ENCODE results near the gene STK17A. TPM values are rescaled to one million over a fixed set of nuclear protein-coding genes. Genes with fewer than 3 reads are reported as not detected.

Gene STK17A
- total RNA-seq, 2 donors from 2014 or later: 15.6 to 18.4 TPM

GRCh38 chr7:43624156-43624555 is 41.2 kb downstream of the STK17A start:
- no peaks in the 10 kb centered on the region for H3K27me3 Mint-ChIP-seq (ENCODE audit: insufficient read depth)
- H3K9ac ChIP-seq (ENCODE audit: extremely low read depth, low read length, poor library complexity, severe bottlenecking): no peak overlapping the region
- H3K27ac Mint-ChIP-seq: no peak overlapping the region
- H3K4me3 ChIP-seq (ENCODE audit: low read length): no peak overlapping the region
- DNase-seq: no peak
- peaks cover 7% of the 10 kb centered on the region for H3K4me1 Mint-ChIP-seq
- 78 to 93% methylated on average over 1 to 2 of the region's 2 CpGs for WGBS, 2 experiments (ENCODE audit: insufficient coverage in 1 of 2, insufficient read length in 1 of 2)
- peaks cover 35% of the 10 kb centered on the region for H3K36me3 Mint-ChIP-seq (ENCODE audit: low read depth)
- no peaks in the 10 kb centered on the region for H3K9me3 ChIP-seq (ENCODE audit: control insufficient read depth, low read length)
- H3K9me3 Mint-ChIP-seq: no peaks in the 10 kb centered on the region
- no peak overlapping the region for H3K27ac ChIP-seq (ENCODE audit: low read depth, low read length)
- no peak for TF ChIP-seq CTCF (conservative IDR thresholded peaks at IDR 0.05)
- H3K4me3 Mint-ChIP-seq: no peak overlapping the region
- peaks cover 55% of the 10 kb centered on the region for H3K36me3 ChIP-seq (ENCODE audit: control insufficient read depth, insufficient read depth, low read length)
- H3K4me1 ChIP-seq (ENCODE audit: control insufficient read depth, insufficient read depth, low read length): no peaks in the 10 kb centered on the region
- H3K27me3 ChIP-seq (ENCODE audit: control insufficient read depth, insufficient read depth, low read length, poor library complexity, severe bottlenecking): no peaks in the 10 kb centered on the region

- H3K27ac ChIP-seq (ENCODE audit: low read depth, low read length): no peak overlapping the region
- no peaks in the 10 kb centered on the region for H3K27me3 ChIP-seq (ENCODE audit: control insufficient read depth, insufficient read depth, low read length, poor library complexity, severe bottlenecking)
- H3K9me3 ChIP-seq (ENCODE audit: control insufficient read depth, low read length): no peaks in the 10 kb centered on the region
- H3K4me3 Mint-ChIP-seq: no peak overlapping the region
- H3K27ac Mint-ChIP-seq: no peak overlapping the region
- no peak for TF ChIP-seq CTCF (conservative IDR thresholded peaks at IDR 0.05)
- peaks cover 63% of the 10 kb centered on the region for H3K36me3 ChIP-seq (ENCODE audit: control insufficient read depth, insufficient read depth, low read length)
- no peak overlapping the region for H3K4me3 ChIP-seq (ENCODE audit: low read length)
- H3K9ac ChIP-seq (ENCODE audit: extremely low read depth, low read length, poor library complexity, severe bottlenecking): no peak overlapping the region
- H3K4me1 Mint-ChIP-seq: peaks cover 7% of the 10 kb centered on the region
- no peaks in the 10 kb centered on the region for H3K27me3 Mint-ChIP-seq (ENCODE audit: insufficient read depth)
- H3K4me1 ChIP-seq (ENCODE audit: control insufficient read depth, insufficient read depth, low read length): no peaks in the 10 kb centered on the region
- H3K9me3 Mint-ChIP-seq: no peaks in the 10 kb centered on the region
- no peak for DNase-seq
- peaks cover 38% of the 10 kb centered on the region for H3K36me3 Mint-ChIP-seq (ENCODE audit: low read depth)
These were observed 42.5 kb downstream of the STK17A start for GRCh38 chr7:43625453-43625852.

- peaks cover 3% of the 10 kb centered on the region for H3K4me1 Mint-ChIP-seq
- Histone ChIP-seq H3K9me3 (ENCODE audit: control insufficient read depth, low read length) (no peaks in the 10 kb centered on the region), H3K27me3 (ENCODE audit: control insufficient read depth, insufficient read depth, low read length, poor library complexity, severe bottlenecking) (no peaks in the 10 kb centered on the region), H3K9ac (ENCODE audit: extremely low read depth, low read length, poor library complexity, severe bottlenecking) (no peak overlapping the region), H3K36me3 (ENCODE audit: control insufficient read depth, insufficient read depth, low read length) (peaks cover 63% of the 10 kb centered on the region), H3K4me1 (ENCODE audit: control insufficient read depth, insufficient read depth, low read length) (no peaks in the 10 kb centered on the region), H3K4me3 (ENCODE audit: low read length) (no peak overlapping the region), H3K27ac (ENCODE audit: low read depth, low read length) (no peak overlapping the region)
- H3K36me3 Mint-ChIP-seq (ENCODE audit: low read depth): peaks cover 42% of the 10 kb centered on the region
- H3K4me3 Mint-ChIP-seq: no peak overlapping the region
- no peak for TF ChIP-seq CTCF (conservative IDR thresholded peaks at IDR 0.05)
- H3K9me3 Mint-ChIP-seq: no peaks in the 10 kb centered on the region
- no peaks in the 10 kb centered on the region for H3K27me3 Mint-ChIP-seq (ENCODE audit: insufficient read depth)
- H3K27ac Mint-ChIP-seq: no peak overlapping the region
- WGBS, 2 experiments (ENCODE audit: insufficient coverage in 1 of 2, insufficient read length in 1 of 2): 94% methylated on average over 4 of the region's 4 CpGs; no CpG with 5 or more reads in 1 of the 2 experiments
- DNase-seq: no peak
These were observed 43.1 kb downstream of the STK17A start for GRCh38 chr7:43625980-43626379.

Measured in endodermal cell (in vitro differentiated cells).